Mammary microvascular endothelial cell (primary cell): ENCODE measurements around the gene MRPL51. TPM values are rescaled to one million over a fixed set of nuclear protein-coding genes. Genes with fewer than 3 reads are reported as not detected.

Experiments used
- total RNA-seq: library from RNA; depleted of rRNA; stranded (reverse); fragments of >200 nt; gene quantifications from 2 replicates; pipeline ENCODE4 v1.2.3, GENCODE V29; 2015

MRPL51 gene
- total RNA-seq: 121 and 125 TPM in 2 replicates

GRCh38 chr12:6492838-6493496 lies at the start of gene MRPL51:
TSS of gene MRPL51 (minus strand) at chr12:6493262. CDS start at chr12:6493136, 126 bp downstream.

GRCh38 chr12:6533923-6534694 lies 41.0 kb upstream of the MRPL51 start, which contains the start of gene GAPDH:
TSS of gene GAPDH (plus strand) at chr12:6534517. CDS start at chr12:6534833, 316 bp downstream.

GRCh38 chr12:6493497-6494257 lies 615 bp upstream of the MRPL51 start, which contains the start of gene NCAPD2:
TSS of gene NCAPD2 (plus strand) at chr12:6494102. CDS start at chr12:6495099, 997 bp downstream.

GRCh38 chr12:6470375-6471163 lies 22.5 kb downstream of the MRPL51 start, which contains the start of gene VAMP1:
TSS of gene VAMP1 (minus strand) at chr12:6470677. CDS start at chr12:6470531, 146 bp downstream.

GRCh38 chr12:6451348-6452244 lies 41.5 kb downstream of the MRPL51 start, which contains the start of gene TAPBPL:
TSS of gene TAPBPL (plus strand) at chr12:6452042. CDS start at chr12:6452249, 207 bp downstream.

GRCh38 chr12:6444704-6445688 lies 48.1 kb downstream of the MRPL51 start, which contains the start of gene CD27:
TSS of gene CD27 (plus strand) at chr12:6444955. CDS start at chr12:6445096, 141 bp downstream.

Other genes with a start within 250 kb of the MRPL51 start
- 0.10 TPM in 1 of 2 replicates, not detected in the other for gene PLEKHG6, start 182.6 kb downstream of the MRPL51 start, total RNA-seq
- 119 and 124 TPM in 2 replicates for gene TNFRSF1A, start 151.2 kb downstream of the MRPL51 start, total RNA-seq
- gene SCNN1A, start 117.7 kb downstream of the MRPL51 start, total RNA-seq: 0.87 TPM in 1 of 2 replicates, not detected in the other
- 124 and 135 TPM in 2 replicates for gene LTBR, start 109.1 kb downstream of the MRPL51 start, total RNA-seq
- gene CD27, start 48.3 kb downstream of the MRPL51 start, total RNA-seq: not detected in 2 replicates
- gene TAPBPL, start 41.2 kb downstream of the MRPL51 start, total RNA-seq: 11.3 and 17.1 TPM in 2 replicates
- gene VAMP1, start 22.6 kb downstream of the MRPL51 start, total RNA-seq: 3.8 and 5.5 TPM in 2 replicates
- 115 and 480 TPM in 2 replicates for gene NCAPD2, start 840 bp upstream of the MRPL51 start, total RNA-seq
- 5,926 and 6,362 TPM in 2 replicates for gene GAPDH, start 41.3 kb upstream of the MRPL51 start, total RNA-seq
- 17.0 and 17.5 TPM in 2 replicates for gene IFFO1, start 62.8 kb upstream of the MRPL51 start, total RNA-seq
- 37.8 and 44.9 TPM in 2 replicates for gene NOP2, start 75.0 kb upstream of the MRPL51 start, total RNA-seq
- gene CHD4, start 114.1 kb upstream of the MRPL51 start, total RNA-seq: 168 and 192 TPM in 2 replicates
- gene LPAR5, start 142.7 kb upstream of the MRPL51 start, total RNA-seq: not detected in 2 replicates
- gene ACRBP, start 154.2 kb upstream of the MRPL51 start, total RNA-seq: 0.27 and 0.84 TPM in 2 replicates
- gene ING4, start 169.9 kb upstream of the MRPL51 start, total RNA-seq: 21.2 and 25.4 TPM in 2 replicates
- 14.1 and 27.2 TPM in 2 replicates for gene ZNF384, start 196.1 kb upstream of the MRPL51 start, total RNA-seq
- not detected in 2 replicates for gene PIANP, start 207.6 kb upstream of the MRPL51 start, total RNA-seq
- 68.9 and 69.7 TPM in 2 replicates for gene COPS7A, start 230.8 kb upstream of the MRPL51 start, total RNA-seq